ENCODE data around the gene MRPL44. TPM values are rescaled to one million over a fixed set of nuclear protein-coding genes. Genes with fewer than 3 reads are reported as not detected.

The MRPL44 gene
- total and polyA plus RNA-seq, 2 of the 13 experiments (the other 11 are each of a cell fraction or from before 2014, with no cell fraction given), result 38.4 to 78.0 TPM

DNA sequence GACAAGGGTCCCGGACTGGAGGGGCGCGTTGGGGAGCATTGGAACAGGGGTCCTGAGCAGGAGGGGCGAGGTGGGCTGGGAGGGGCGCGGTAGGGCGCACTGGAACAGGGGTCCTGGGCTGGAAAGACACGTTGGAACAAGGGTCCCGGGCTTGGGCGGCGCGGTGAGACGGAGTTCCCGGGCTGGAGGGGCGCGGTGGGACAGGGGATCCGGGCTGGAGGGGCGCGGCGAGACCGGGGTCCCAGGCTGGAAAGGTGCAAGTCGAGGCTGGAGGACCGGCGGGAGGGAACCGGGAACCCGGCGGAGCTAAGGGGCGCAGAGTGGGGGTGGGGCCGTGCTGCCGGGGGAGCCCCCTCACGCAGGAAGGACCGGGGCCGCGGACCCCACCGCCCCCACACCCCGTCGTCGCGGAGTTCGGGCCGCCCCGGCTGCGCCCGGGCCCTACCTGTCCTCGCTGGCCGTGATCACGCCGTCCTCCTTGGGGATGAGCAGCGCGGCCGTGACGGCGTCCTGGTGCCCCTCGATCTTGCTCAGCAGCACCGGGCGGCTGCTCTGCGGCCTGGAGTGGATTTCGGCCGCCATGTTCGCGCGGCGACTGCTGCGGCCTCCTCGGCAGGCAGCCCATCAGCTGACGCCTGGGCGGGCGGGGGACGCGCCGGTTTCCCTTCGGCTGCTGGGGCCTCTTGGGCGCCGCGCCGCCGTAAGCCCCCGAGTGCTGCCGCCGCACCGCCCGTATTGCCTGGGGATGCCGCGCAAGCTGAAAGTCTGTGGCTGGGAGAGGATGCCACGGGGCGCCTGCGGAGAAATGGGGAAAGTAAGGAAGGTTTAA lies 12.3 kb upstream of the MRPL44 start, which contains the start of gene WDFY1 (continued):
- TF ChIP-seq, protein P1, sequence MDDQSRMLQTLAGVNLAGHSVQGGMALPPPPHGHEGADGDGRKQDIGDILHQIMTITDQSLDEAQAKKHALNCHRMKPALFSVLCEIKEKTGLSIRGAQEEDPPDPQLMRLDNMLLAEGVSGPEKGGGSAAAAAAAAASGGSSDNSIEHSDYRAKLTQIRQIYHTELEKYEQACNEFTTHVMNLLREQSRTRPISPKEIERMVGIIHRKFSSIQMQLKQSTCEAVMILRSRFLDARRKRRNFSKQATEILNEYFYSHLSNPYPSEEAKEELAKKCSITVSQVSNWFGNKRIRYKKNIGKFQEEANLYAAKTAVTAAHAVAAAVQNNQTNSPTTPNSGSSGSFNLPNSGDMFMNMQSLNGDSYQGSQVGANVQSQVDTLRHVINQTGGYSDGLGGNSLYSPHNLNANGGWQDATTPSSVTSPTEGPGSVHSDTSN (CRISPR knock-in tag; IDR thresholded peaks at IDR 0.05; ENCODE audit: borderline replicate concordance), result 0 out of 2 replicates have a peak, but pooled peaks have one; percentile 58
- TF ChIP-seq CBFB (CRISPR knock-in tag; IDR thresholded peaks at IDR 0.05), result peak; percentile 96
- TF ChIP-seq ZNF562 (CRISPR knock-in tag; IDR thresholded peaks at IDR 0.05; ENCODE audit: borderline replicate concordance), result no peak; the same call in 1 of the 2 replicates
- TF ChIP-seq, protein P2, sequence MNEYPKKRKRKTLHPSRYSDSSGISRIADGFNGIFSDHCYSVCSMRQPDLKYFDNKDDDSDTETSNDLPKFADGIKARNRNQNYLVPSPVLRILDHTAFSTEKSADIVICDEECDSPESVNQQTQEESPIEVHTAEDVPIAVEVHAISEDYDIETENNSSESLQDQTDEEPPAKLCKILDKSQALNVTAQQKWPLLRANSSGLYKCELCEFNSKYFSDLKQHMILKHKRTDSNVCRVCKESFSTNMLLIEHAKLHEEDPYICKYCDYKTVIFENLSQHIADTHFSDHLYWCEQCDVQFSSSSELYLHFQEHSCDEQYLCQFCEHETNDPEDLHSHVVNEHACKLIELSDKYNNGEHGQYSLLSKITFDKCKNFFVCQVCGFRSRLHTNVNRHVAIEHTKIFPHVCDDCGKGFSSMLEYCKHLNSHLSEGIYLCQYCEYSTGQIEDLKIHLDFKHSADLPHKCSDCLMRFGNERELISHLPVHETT (CRISPR knock-in tag; conservative IDR thresholded peaks at IDR 0.05), result peak; percentile 88; the same call in 1 of the 2 replicates
- peak; percentile 63 for TF ChIP-seq JUND (CRISPR knock-in tag; IDR thresholded peaks at IDR 0.05)
- 0 out of 2 replicates have a peak, but pooled peaks have one; percentile 73 for TF ChIP-seq KLF9 (CRISPR knock-in tag; IDR thresholded peaks at IDR 0.05; ENCODE audit: low read depth)
- TF ChIP-seq TBP (CRISPR knock-in tag; IDR thresholded peaks at IDR 0.05), result no peak
- TF ChIP-seq BCL6 (CRISPR knock-in tag; IDR thresholded peaks at IDR 0.05), result peak; percentile 85; the same call in 1 of the 2 replicates
- no peak for TF ChIP-seq CREM (IDR thresholded peaks at IDR 0.05)
- TF ChIP-seq CREM (CRISPR knock-in tag; IDR thresholded peaks at IDR 0.05), result 0 out of 2 replicates have a peak, but pooled peaks have one; percentile 23
- TF ChIP-seq, protein P3, sequence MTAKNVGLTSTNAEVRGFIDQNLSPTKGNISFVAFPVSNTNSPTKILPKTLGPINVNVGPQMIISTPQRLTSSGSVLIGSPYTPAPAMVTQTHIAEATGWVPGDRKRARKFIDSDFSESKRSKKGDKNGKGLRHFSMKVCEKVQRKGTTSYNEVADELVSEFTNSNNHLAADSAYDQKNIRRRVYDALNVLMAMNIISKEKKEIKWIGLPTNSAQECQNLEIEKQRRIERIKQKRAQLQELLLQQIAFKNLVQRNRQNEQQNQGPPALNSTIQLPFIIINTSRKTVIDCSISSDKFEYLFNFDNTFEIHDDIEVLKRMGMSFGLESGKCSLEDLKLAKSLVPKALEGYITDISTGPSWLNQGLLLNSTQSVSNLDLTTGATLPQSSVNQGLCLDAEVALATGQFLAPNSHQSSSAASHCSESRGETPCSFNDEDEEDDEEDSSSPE (CRISPR knock-in tag; IDR thresholded peaks at IDR 0.05), result peak; percentile 90
- TF ChIP-seq ZNF709 (CRISPR knock-in tag; IDR thresholded peaks at IDR 0.05), result peak; percentile 98
- TF ChIP-seq ZNF616 (CRISPR knock-in tag; IDR thresholded peaks at IDR 0.05; ENCODE audit: low read depth), result peak; percentile 85
- TF ChIP-seq, protein P4, sequence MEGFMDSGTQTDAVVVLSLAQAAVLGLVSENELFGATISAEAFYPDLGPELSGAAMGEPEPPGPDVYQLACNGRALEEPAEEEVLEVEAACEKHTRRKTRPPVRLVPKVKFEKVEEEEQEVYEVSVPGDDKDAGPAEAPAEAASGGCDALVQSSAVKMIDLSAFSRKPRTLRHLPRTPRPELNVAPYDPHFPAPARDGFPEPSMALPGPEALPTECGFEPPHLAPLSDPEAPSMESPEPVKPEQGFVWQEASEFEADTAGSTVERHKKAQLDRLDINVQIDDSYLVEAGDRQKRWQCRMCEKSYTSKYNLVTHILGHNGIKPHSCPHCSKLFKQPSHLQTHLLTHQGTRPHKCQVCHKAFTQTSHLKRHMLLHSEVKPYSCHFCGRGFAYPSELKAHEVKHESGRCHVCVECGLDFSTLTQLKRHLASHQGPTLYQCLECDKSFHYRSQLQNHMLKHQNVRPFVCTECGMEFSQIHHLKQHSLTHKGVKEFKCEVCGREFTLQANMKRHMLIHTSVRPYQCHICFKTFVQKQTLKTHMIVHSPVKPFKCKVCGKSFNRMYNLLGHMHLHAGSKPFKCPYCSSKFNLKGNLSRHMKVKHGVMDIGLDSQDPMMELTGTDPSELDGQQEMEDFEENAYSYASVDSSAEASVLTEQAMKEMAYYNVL (CRISPR knock-in tag; IDR thresholded peaks at IDR 0.05; ENCODE audit: borderline replicate concordance), result peak; percentile 61; the same call in 1 of the 2 replicates
- TF ChIP-seq, protein P5, sequence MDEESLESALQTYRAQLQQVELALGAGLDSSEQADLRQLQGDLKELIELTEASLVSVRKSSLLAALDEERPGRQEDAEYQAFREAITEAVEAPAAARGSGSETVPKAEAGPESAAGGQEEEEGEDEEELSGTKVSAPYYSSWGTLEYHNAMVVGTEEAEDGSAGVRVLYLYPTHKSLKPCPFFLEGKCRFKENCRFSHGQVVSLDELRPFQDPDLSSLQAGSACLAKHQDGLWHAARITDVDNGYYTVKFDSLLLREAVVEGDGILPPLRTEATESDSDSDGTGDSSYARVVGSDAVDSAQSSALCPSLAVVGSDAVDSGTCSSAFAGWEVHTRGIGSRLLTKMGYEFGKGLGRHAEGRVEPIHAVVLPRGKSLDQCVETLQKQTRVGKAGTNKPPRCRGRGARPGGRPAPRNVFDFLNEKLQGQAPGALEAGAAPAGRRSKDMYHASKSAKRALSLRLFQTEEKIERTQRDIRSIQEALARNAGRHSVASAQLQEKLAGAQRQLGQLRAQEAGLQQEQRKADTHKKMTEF (CRISPR knock-in tag; IDR thresholded peaks at IDR 0.05), result peak; percentile 98
- TF ChIP-seq, protein P6, sequence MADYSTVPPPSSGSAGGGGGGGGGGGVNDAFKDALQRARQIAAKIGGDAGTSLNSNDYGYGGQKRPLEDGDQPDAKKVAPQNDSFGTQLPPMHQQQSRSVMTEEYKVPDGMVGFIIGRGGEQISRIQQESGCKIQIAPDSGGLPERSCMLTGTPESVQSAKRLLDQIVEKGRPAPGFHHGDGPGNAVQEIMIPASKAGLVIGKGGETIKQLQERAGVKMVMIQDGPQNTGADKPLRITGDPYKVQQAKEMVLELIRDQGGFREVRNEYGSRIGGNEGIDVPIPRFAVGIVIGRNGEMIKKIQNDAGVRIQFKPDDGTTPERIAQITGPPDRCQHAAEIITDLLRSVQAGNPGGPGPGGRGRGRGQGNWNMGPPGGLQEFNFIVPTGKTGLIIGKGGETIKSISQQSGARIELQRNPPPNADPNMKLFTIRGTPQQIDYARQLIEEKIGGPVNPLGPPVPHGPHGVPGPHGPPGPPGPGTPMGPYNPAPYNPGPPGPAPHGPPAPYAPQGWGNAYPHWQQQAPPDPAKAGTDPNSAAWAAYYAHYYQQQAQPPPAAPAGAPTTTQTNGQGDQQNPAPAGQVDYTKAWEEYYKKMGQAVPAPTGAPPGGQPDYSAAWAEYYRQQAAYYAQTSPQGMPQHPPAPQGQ (CRISPR knock-in tag; IDR thresholded peaks at IDR 0.05; ENCODE audit: borderline replicate concordance), result no peak
- TF ChIP-seq ZFP36 (IDR thresholded peaks at IDR 0.05; ENCODE audit: borderline replicate concordance, low read depth, low read length, partially characterized antibody), result no peak

Measured in HepG2 (cell line).